Mucosa of rectum (tissue), 2 donors: ENCODE measurements around the gene PSMA7.

ENCODE experiments used
- H3K27ac ChIP-seq, 2 donors: one replicate each; pipeline ENCODE4 v1.7.0; 2013; ENCODE audit warnings: inconsistent platforms in 2 of 2, low read depth in 2 of 2, low read length in 2 of 2
- H3K27me3 ChIP-seq, 2 donors: one replicate each; pipeline ENCODE4 v1.7.0; 2013; ENCODE audit warnings: low read length in 2 of 2; ENCODE audit not compliant: control insufficient read depth in 2 of 2, insufficient read depth in 2 of 2
- H3K36me3 ChIP-seq, 2 donors: one replicate each; pipeline ENCODE4 v1.7.0; 2013; ENCODE audit warnings: low read length in 2 of 2; ENCODE audit not compliant: control insufficient read depth in 2 of 2, insufficient read depth in 2 of 2
- H3K4me1 ChIP-seq, 2 donors: one replicate each; pipeline ENCODE4 v1.7.0; 2013; ENCODE audit warnings: low read length in 2 of 2, mild to moderate bottlenecking in 1 of 2; ENCODE audit not compliant: control insufficient read depth in 2 of 2, insufficient read depth in 2 of 2
- H3K4me3 ChIP-seq, 2 donors: one replicate each; pipeline ENCODE4 v1.7.0; 2013; ENCODE audit warnings: low read length in 2 of 2
- H3K9ac ChIP-seq, 2 donors: one replicate each; pipeline ENCODE4 v1.7.0; 2013; ENCODE audit warnings: low read length in 2 of 2, low read depth in 1 of 2, mild to moderate bottlenecking in 1 of 2
- H3K9me3 ChIP-seq, 2 donors: one replicate each; pipeline ENCODE4 v1.7.0; 2013; ENCODE audit warnings: low read length in 2 of 2; ENCODE audit not compliant: control insufficient read depth in 2 of 2
- donor health status: healthy.
- donor health status: Normal muscosa, but diverticular disease.

PSMA7 gene

GRCh38 chr20:62162765-62163484 is 19.7 kb upstream of the PSMA7 start:
- Histone ChIP-seq H3K27ac (no peak overlapping the region), H3K36me3 (peaks cover 36 to 49% of the 10 kb centered on the region in 2 donors), H3K4me3 (no peak overlapping the region), H3K4me1 (no peaks in the 10 kb centered on the region), H3K9ac (no peak overlapping the region), H3K27me3 (no peaks in the 10 kb centered on the region), H3K9me3 (no peaks in the 10 kb centered on the region)

GRCh38 chr20:62161347-62161746 is 18.2 kb upstream of the PSMA7 start:
- Histone ChIP-seq H3K9ac (no peak overlapping the region), H3K36me3 (peaks cover 36 to 49% of the 10 kb centered on the region in 2 donors), H3K9me3 (no peaks in the 10 kb centered on the region), H3K27me3 (no peaks in the 10 kb centered on the region), H3K4me3 (no peak overlapping the region), H3K4me1 (no peaks in the 10 kb centered on the region), H3K27ac (no peak overlapping the region)

DNA sequence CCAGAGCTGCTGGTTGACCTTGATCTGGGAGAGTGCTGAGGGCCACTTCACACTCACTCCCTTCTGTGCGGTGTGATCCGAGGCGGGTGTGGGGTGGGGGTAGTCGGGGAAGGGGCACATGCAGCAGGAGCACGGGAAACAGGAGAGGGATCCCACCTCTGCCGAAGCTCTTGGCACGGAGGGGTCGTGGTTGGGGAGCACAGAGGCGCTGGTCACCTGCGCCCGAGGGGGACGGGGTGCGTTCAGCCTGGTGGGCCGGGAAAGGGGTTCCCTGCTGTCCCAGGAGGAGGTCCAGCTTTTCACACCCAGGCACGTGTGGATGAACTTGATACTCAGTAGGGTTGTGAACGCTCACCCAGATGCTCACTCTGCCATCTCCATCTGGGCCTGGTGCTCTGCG is 17.7 kb upstream of the PSMA7 start:
- Histone ChIP-seq H3K9me3 (no peaks in the 10 kb centered on the region), H3K9ac (no peak overlapping the region), H3K36me3 (peaks cover 31 to 47% of the 10 kb centered on the region in 2 donors), H3K4me3 (no peak overlapping the region), H3K4me1 (no peaks in the 10 kb centered on the region), H3K27me3 (no peaks in the 10 kb centered on the region), H3K27ac (no peak overlapping the region)

GRCh38 chr20:62160253-62160652 is 17.1 kb upstream of the PSMA7 start:
- Histone ChIP-seq H3K9ac (no peak overlapping the region), H3K27ac (no peak overlapping the region), H3K9me3 (no peaks in the 10 kb centered on the region), H3K4me3 (no peak overlapping the region), H3K36me3 (peaks cover 25 to 43% of the 10 kb centered on the region in 2 donors), H3K27me3 (no peaks in the 10 kb centered on the region), H3K4me1 (no peaks in the 10 kb centered on the region)

DNA sequence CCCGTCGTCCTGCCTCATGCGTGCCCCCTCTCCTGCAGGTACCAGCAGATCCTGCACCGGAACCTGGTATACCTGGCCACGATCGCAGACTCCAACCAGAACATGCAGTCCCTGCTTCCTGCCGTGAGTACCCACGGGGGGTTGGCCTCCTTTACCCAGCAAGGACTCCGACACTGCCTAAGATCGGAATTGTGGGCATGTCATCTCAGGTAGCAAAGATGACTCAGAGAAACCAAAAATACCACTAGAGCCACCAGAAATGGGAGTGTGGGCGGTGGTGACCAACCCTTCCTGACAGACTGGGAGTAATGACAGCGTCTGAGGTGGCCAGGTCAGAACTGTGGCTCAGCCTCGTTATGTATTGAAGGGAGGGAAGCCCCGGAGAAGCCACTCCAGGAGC is 16.6 kb upstream of the PSMA7 start:
- H3K4me3 ChIP-seq = no peak overlapping the region
- peaks cover 24 to 39% of the 10 kb centered on the region in 2 donors for H3K36me3 ChIP-seq
- H3K9me3 ChIP-seq = no peaks in the 10 kb centered on the region
- no peak overlapping the region for H3K9ac ChIP-seq
- H3K27ac ChIP-seq = no peak overlapping the region
- H3K4me1 ChIP-seq = no peaks in the 10 kb centered on the region
- H3K27me3 ChIP-seq = no peaks in the 10 kb centered on the region

- H3K36me3 ChIP-seq = peaks cover 18 to 39% of the 10 kb centered on the region in 2 donors
- H3K4me1 ChIP-seq = no peaks in the 10 kb centered on the region
- H3K4me3 ChIP-seq = no peak overlapping the region
- no peak overlapping the region for H3K9ac ChIP-seq
- H3K27ac ChIP-seq = no peak overlapping the region
- H3K27me3 ChIP-seq = no peaks in the 10 kb centered on the region
- H3K9me3 ChIP-seq = no peaks in the 10 kb centered on the region
These were observed 15.9 kb upstream of the PSMA7 start for GRCh38 chr20:62159052-62159451.

GRCh38 chr20:62158541-62158940 is 15.3 kb upstream of the PSMA7 start:
- H3K36me3 ChIP-seq = peaks cover 16 to 40% of the 10 kb centered on the region in 2 donors
- no peaks in the 10 kb centered on the region for H3K9me3 ChIP-seq
- no peaks in the 10 kb centered on the region for H3K27me3 ChIP-seq
- no peaks in the 10 kb centered on the region for H3K4me1 ChIP-seq
- H3K4me3 ChIP-seq = no peak overlapping the region
- H3K27ac ChIP-seq = no peak overlapping the region
- H3K9ac ChIP-seq = no peak overlapping the region

GRCh38 chr20:62158088-62158400 is 14.8 kb upstream of the PSMA7 start:
- no peaks in the 10 kb centered on the region for H3K4me1 ChIP-seq
- no peaks in the 10 kb centered on the region for H3K27me3 ChIP-seq
- H3K9ac ChIP-seq = no peak overlapping the region
- peaks cover 16 to 40% of the 10 kb centered on the region in 2 donors for H3K36me3 ChIP-seq
- no peak overlapping the region for H3K4me3 ChIP-seq
- no peak overlapping the region for H3K27ac ChIP-seq
- H3K9me3 ChIP-seq = no peaks in the 10 kb centered on the region

GRCh38 chr20:62157387-62158087 is 14.3 kb upstream of the PSMA7 start:
- Histone ChIP-seq H3K4me3 (no peak overlapping the region), H3K9me3 (no peaks in the 10 kb centered on the region), H3K27me3 (no peaks in the 10 kb centered on the region), H3K36me3 (peaks cover 12 to 38% of the 10 kb centered on the region in 2 donors), H3K9ac (no peak overlapping the region), H3K27ac (no peak overlapping the region), H3K4me1 (no peaks in the 10 kb centered on the region)

- H3K4me1 ChIP-seq = no peaks in the 10 kb centered on the region
- H3K4me3 ChIP-seq = no peak overlapping the region
- H3K9me3 ChIP-seq = no peaks in the 10 kb centered on the region
- H3K9ac ChIP-seq = no peak overlapping the region
- no peaks in the 10 kb centered on the region for H3K27me3 ChIP-seq
- no peak overlapping the region for H3K27ac ChIP-seq
- H3K36me3 ChIP-seq = peaks cover 11 to 34% of the 10 kb centered on the region in 2 donors
These were observed 13.6 kb upstream of the PSMA7 start for GRCh38 chr20:62156592-62157386.
